ENCODE results near the gene TGIF2.

The TGIF2 gene

DNA sequence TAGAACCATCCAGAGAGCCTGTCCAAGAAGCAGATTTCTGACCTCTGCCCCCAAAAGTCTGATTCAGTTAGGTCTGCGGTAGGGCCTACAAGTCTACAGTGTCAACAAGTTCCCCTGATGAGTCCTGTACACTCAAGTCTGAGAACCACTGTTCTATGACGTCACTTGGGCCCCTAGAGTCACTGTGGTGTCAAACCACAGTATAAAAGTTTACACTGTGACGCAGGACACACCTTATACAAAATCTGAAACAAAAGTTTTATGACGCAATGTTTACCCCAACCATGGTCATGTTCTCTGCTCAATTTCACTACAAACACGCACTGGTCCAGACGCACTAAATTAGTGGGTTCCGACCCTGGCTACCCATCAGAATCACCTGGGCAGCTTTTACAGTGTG is 54.7 kb downstream of the TGIF2 start:
- Histone ChIP-seq H2AFZ (ENCODE audit: low read length) (no peak overlapping the region), H3F3A (ENCODE audit: insufficient read depth, low read length) (no peaks in the 10 kb centered on the region), H3K27ac (ENCODE audit: low read length) (no peak overlapping the region), H3K9me3 (replicated peaks; ENCODE audit: insufficient read depth, low read length) (no peaks in the 10 kb centered on the region), H3K4me2 (ENCODE audit: low read depth, low read length) (no peak overlapping the region), H3K9ac (ENCODE audit: low read length) (no peak overlapping the region), H3K36me3 (replicated peaks; ENCODE audit: insufficient read depth, low read length) (no peaks in the 10 kb centered on the region), H3K4me1 (ENCODE audit: low read length) (peaks cover 11% of the 10 kb centered on the region), H3K79me2 (ENCODE audit: low read length) (no peaks in the 10 kb centered on the region), H4K20me1 (ENCODE audit: insufficient read depth, low read length) (no peaks in the 10 kb centered on the region), H3K27me3 (replicated peaks; ENCODE audit: insufficient read depth, low read length) (no peaks in the 10 kb centered on the region), H3K4me3 (ENCODE audit: low read length) (no peak overlapping the region), H3K9me2 (replicated peaks; ENCODE audit: insufficient read depth, low read length) (no peaks in the 10 kb centered on the region)
- TF ChIP-seq, protein P1, sequence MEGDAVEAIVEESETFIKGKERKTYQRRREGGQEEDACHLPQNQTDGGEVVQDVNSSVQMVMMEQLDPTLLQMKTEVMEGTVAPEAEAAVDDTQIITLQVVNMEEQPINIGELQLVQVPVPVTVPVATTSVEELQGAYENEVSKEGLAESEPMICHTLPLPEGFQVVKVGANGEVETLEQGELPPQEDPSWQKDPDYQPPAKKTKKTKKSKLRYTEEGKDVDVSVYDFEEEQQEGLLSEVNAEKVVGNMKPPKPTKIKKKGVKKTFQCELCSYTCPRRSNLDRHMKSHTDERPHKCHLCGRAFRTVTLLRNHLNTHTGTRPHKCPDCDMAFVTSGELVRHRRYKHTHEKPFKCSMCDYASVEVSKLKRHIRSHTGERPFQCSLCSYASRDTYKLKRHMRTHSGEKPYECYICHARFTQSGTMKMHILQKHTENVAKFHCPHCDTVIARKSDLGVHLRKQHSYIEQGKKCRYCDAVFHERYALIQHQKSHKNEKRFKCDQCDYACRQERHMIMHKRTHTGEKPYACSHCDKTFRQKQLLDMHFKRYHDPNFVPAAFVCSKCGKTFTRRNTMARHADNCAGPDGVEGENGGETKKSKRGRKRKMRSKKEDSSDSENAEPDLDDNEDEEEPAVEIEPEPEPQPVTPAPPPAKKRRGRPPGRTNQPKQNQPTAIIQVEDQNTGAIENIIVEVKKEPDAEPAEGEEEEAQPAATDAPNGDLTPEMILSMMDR (IDR thresholded peaks at IDR 0.05; ENCODE audit: low read length), result no peak
- no peak for DNase-seq

DNA sequence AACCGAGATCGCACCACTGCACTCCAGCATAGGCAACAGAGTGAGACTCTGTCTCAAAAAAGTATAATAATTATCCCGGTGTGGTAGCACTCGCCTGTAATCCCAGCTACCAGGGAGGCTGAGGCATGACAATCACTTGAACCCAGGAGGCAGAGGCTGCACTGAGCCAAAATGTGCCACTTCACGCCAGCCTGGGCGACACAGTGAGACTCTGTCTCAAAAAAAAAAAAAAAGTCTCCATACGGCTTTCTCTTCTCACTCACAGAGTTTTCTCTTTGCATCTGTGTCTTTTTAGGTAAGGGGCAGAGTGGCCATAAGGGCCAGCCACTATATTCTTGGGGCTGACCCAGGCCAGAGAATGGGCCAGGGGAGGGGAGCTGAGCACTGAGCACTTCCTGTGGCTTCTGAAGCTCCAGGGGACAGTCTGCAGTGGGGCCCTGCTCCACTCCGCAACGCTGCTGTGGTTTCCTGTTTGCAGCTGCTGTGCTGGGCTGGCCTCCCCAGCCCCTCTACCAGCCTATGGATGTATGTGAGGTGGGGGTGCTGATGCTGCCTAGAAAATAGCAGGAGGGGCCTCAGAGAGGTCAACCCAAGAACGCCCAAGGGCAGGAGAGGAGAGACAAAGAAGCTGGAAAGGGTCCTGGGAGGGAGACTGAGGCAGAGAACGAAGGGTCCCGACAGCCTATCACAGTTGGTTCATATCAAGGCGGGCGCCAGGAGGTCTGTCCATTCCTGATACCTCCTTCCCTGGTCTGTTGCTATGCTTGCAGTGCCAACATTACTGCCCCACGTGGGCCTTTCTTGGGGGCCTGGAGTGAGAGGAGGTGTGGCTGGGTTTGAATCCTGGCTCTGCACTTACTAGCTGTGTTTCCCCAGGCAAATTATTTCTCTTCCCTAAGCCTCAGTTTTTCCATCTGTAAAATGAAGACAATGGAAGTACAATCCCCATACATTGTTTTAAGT is 56.6 kb downstream of the TGIF2 start:
- peak; percentile 57 for DNase-seq
- peak overlapping the region; percentile 55 for H2AFZ ChIP-seq (ENCODE audit: low read length)
- peak overlapping the region; percentile 49 for H3K4me2 ChIP-seq (ENCODE audit: low read depth, low read length)

DNA sequence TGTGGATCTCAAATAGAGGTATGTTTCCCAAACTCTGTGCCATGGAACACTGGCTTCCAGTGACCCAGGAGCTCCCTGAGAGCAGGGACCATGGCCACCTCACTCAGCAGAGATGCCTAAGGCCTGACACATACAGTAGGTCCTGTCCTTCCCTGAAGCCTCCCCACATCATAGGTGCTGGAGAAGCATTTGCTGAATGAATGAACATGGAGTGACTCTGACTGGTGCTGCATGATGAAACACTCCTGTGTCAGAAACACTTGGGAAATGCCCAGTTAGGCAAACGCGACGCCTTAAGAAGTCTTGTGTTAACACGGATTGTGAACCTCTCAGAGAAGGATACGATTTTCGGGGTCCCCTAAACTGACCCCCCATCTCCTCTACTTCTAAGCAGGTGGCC is 58.2 kb downstream of the TGIF2 start:
- TF ChIP-seq EZH2phosphoT487 (IDR thresholded peaks at IDR 0.05; ENCODE audit: low read length) (no peak), EZH2 (optimal IDR thresholded peaks at IDR 0.05; ENCODE audit: low read depth, low read length) (no peak)
- TF ChIP-seq, protein P1 (IDR thresholded peaks at IDR 0.05; ENCODE audit: low read length), result no peak
- Histone ChIP-seq H3K4me3 (ENCODE audit: low read length) (no peak overlapping the region), H3K27me3 (replicated peaks; ENCODE audit: insufficient read depth, low read length) (no peaks in the 10 kb centered on the region)

More for the DNA sequence above, 56.6 kb downstream of the TGIF2 start:
- Histone ChIP-seq H3K4me1 (ENCODE audit: low read length) (peaks cover 11% of the 10 kb centered on the region), H3K79me2 (ENCODE audit: low read length) (no peaks in the 10 kb centered on the region), H3K36me3 (replicated peaks; ENCODE audit: insufficient read depth, low read length) (no peaks in the 10 kb centered on the region), H3F3A (ENCODE audit: insufficient read depth, low read length) (no peaks in the 10 kb centered on the region), H3K9me3 (replicated peaks; ENCODE audit: insufficient read depth, low read length) (no peaks in the 10 kb centered on the region), H4K20me1 (ENCODE audit: insufficient read depth, low read length) (no peaks in the 10 kb centered on the region), H3K27ac (ENCODE audit: low read length) (no peak overlapping the region), H3K9me2 (replicated peaks; ENCODE audit: insufficient read depth, low read length) (no peaks in the 10 kb centered on the region), H3K9ac (ENCODE audit: low read length) (peak overlapping the region; percentile 6; the same call in 1 of the 2 replicates), H3K27me3 (replicated peaks; ENCODE audit: insufficient read depth, low read length) (no peaks in the 10 kb centered on the region), H3K4me3 (ENCODE audit: low read length) (no peak overlapping the region)
- TF ChIP-seq EZH2 (optimal IDR thresholded peaks at IDR 0.05; ENCODE audit: low read depth, low read length) (no peak), EZH2phosphoT487 (IDR thresholded peaks at IDR 0.05; ENCODE audit: low read length) (no peak)
- TF ChIP-seq, protein P1 (IDR thresholded peaks at IDR 0.05; ENCODE audit: low read length), result no peak

More for the DNA sequence above, 58.2 kb downstream of the TGIF2 start:
- H3F3A ChIP-seq (ENCODE audit: insufficient read depth, low read length), result no peaks in the 10 kb centered on the region
- H3K27ac ChIP-seq (ENCODE audit: low read length), result no peak overlapping the region
- no peaks in the 10 kb centered on the region for H3K36me3 ChIP-seq (replicated peaks; ENCODE audit: insufficient read depth, low read length)
- no peaks in the 10 kb centered on the region for H4K20me1 ChIP-seq (ENCODE audit: insufficient read depth, low read length)
- H3K9me2 ChIP-seq (replicated peaks; ENCODE audit: insufficient read depth, low read length), result no peaks in the 10 kb centered on the region
- H3K4me1 ChIP-seq (ENCODE audit: low read length), result peaks cover 11% of the 10 kb centered on the region
- H2AFZ ChIP-seq (ENCODE audit: low read length), result no peak overlapping the region
- no peaks in the 10 kb centered on the region for H3K9me3 ChIP-seq (replicated peaks; ENCODE audit: insufficient read depth, low read length)
- H3K9ac ChIP-seq (ENCODE audit: low read length), result no peak overlapping the region
- H3K4me2 ChIP-seq (ENCODE audit: low read depth, low read length), result no peak overlapping the region
- H3K79me2 ChIP-seq (ENCODE audit: low read length), result no peaks in the 10 kb centered on the region
- DNase-seq, result no peak

Data from MM.1S (cell line).